Sigmoid colon (tissue), 7 donors: ENCODE measurements around the gene EHBP1. TPM values are rescaled to one million over a fixed set of nuclear protein-coding genes. Genes with fewer than 3 reads are reported as not detected.

ENCODE experiments used
- DNase-seq: peaks from one replicate; pipeline ENCODE4 v3.0.0-alpha.2; 2019
- H3K27ac ChIP-seq, 4 donors: fragments of 200-600 bp; sonication (generic); one replicate each; pipeline ENCODE4 v1.5.1; 2016 to 2019; ENCODE audit warnings: mild to moderate bottlenecking in 1 of 4
- H3K27me3 ChIP-seq, 3 donors: fragments of 200-600 bp; sonication (generic); one replicate each; pipeline ENCODE4 v1.5.1; 2019; ENCODE audit warnings: mild to moderate bottlenecking in 1 of 3
- H3K36me3 ChIP-seq, 4 donors: fragments of 200-600 bp; sonication (generic); one replicate each; pipeline ENCODE4 v1.5.1; 2016 to 2019
- H3K4me1 ChIP-seq, 4 donors: fragments of 200-600 bp; sonication (generic); one replicate each; pipeline ENCODE4 v1.5.1; 2017 to 2019
- H3K4me3 ChIP-seq, 4 donors: fragments of 200-600 bp; sonication (generic); one replicate each; pipeline ENCODE4 v1.5.1; 2017 to 2019; ENCODE audit warnings: mild to moderate bottlenecking in 2 of 4, moderate library complexity in 1 of 4
- H3K9me3 ChIP-seq, 4 donors: fragments of 200-600 bp in 3 of 4; sonication (generic) in 3 of 4; one replicate each; pipeline versions ENCODE4 v1.5.1 to v1.6.1; 2013 to 2019
- CTCF ChIP-seq, 4 experiments: fragments of 450-650 bp in 3 of 4; fragments of 200-600 bp in 1 of 4; IDR thresholded peaks; one replicate each; pipeline ENCODE4 v1.5.1; 2016 to 2019; ENCODE audit warnings: antibody characterized with exemption in 4 of 4, mild to moderate bottlenecking in 3 of 4, moderate library complexity in 2 of 4
- EP300 ChIP-seq, 4 donors: sonication (generic); formaldehyde crosslinking; IDR thresholded peaks; one replicate each; pipeline ENCODE4 v1.6.1; 2017; ENCODE audit warnings: antibody characterized with exemption in 4 of 4
- POLR2A ChIP-seq, 2 donors: fragments of 450-650 bp; IDR thresholded peaks; one replicate each; pipeline ENCODE4 v1.6.1; 2016; ENCODE audit warnings: antibody characterized with exemption in 2 of 2, mild to moderate bottlenecking in 2 of 2, moderate library complexity in 2 of 2
- POLR2AphosphoS5 ChIP-seq, 4 donors: sonication (generic); formaldehyde crosslinking; IDR thresholded peaks; one replicate each; pipeline ENCODE4 v1.6.1; 2017; ENCODE audit warnings: antibody characterized with exemption in 4 of 4
- WGBS, 2 donors: extraction: QIAGEN DNeasy Blood & Tissue Kit; methylation state at CpG; one replicate each; pipeline ENCODE4 v1.1.7; 2013; 5-methylcytosine and 5-hydroxymethylcytosine counted together
- intact Hi-C: fragments of 100-400 bp; cut with DNase I; formaldehyde crosslinking; loops from one replicate; pipeline ENCODE4 v1.15.1; 2023
- polyA plus RNA-seq, 3 donors: library from polyadenylated mRNA; stranded (reverse); fragments of 200-250 nt; gene quantifications; one replicate each; pipeline ENCODE4 v1.2.3, GENCODE V29; 2013
- total RNA-seq, 4 donors: library from RNA; depleted of rRNA; stranded (reverse); fragments of >200 nt; gene quantifications; one replicate each; pipeline ENCODE4 v1.1.0, GENCODE V29; 2016
- donor health status: healthy with polysubstance abuse.
- donor health status: Bipolar disorder and iron deficiency.
- donor health status: healthy.

Gene EHBP1
- total and polyA plus RNA-seq, 7 donors = 12.7 to 161 (median 121) TPM

- peaks cover 0 to 24% (median 0%) of the 10 kb centered on the region in 4 donors for H3K36me3 ChIP-seq
- no peak for TF ChIP-seq CTCF (IDR thresholded peaks at IDR 0.05)
- no peak for TF ChIP-seq POLR2AphosphoS5 (IDR thresholded peaks at IDR 0.05)
- no peak for TF ChIP-seq EP300 (IDR thresholded peaks at IDR 0.05)
- TF ChIP-seq POLR2A (IDR thresholded peaks at IDR 0.05) = no peak
- WGBS, 2 donors = 93 to 94% methylated on average over 5 of the region's 5 CpGs
- H3K27me3 ChIP-seq = no peaks in the 10 kb centered on the region
- no peak overlapping the region for H3K4me3 ChIP-seq
- intact Hi-C loops = no loop called here
- H3K9me3 ChIP-seq = no peaks in the 10 kb centered on the region
- no peak overlapping the region for H3K27ac ChIP-seq
- DNase-seq = no peak
- H3K4me1 ChIP-seq = peaks cover 0 to 19% (median 14%) of the 10 kb centered on the region in 4 donors
Observed at GRCh38 chr2:62939735-62940491, 234.4 kb downstream of the EHBP1 start.

- DNase-seq = no peak
- H3K4me3 ChIP-seq = no peak overlapping the region
- 94 to 95% methylated on average over 2 of the region's 2 CpGs for WGBS, 2 donors
- no peak overlapping the region for H3K27ac ChIP-seq
- no peaks in the 10 kb centered on the region for H3K9me3 ChIP-seq
- H3K36me3 ChIP-seq = peaks cover 0 to 25% (median 0%) of the 10 kb centered on the region in 4 donors
- intact Hi-C loops = no loop called here
- TF ChIP-seq POLR2A (IDR thresholded peaks at IDR 0.05) (no peak), EP300 (IDR thresholded peaks at IDR 0.05) (no peak), POLR2AphosphoS5 (IDR thresholded peaks at IDR 0.05) (no peak), CTCF (IDR thresholded peaks at IDR 0.05) (no peak)
- peaks cover 0 to 19% (median 14%) of the 10 kb centered on the region in 4 donors for H3K4me1 ChIP-seq
- H3K27me3 ChIP-seq = no peaks in the 10 kb centered on the region
Observed at GRCh38 chr2:62940697-62941096, 235.2 kb downstream of the EHBP1 start.

GRCh38 chr2:62941413-62941812 is 235.9 kb downstream of the EHBP1 start:
- intact Hi-C loops = no loop called here

GRCh38 chr2:62944362-62944761 is 238.8 kb downstream of the EHBP1 start:
- Histone ChIP-seq H3K27me3 (no peaks in the 10 kb centered on the region), H3K4me3 (no peak overlapping the region), H3K4me1 (peaks cover 0 to 7% (median 2%) of the 10 kb centered on the region in 4 donors), H3K9me3 (no peaks in the 10 kb centered on the region), H3K36me3 (peaks cover 0 to 50% (median 2%) of the 10 kb centered on the region in 4 donors), H3K27ac (no peak overlapping the region)
- TF ChIP-seq CTCF (IDR thresholded peaks at IDR 0.05) = no peak
- no peak for TF ChIP-seq EP300 (IDR thresholded peaks at IDR 0.05)
- no peak for TF ChIP-seq POLR2AphosphoS5 (IDR thresholded peaks at IDR 0.05)
- no peak for TF ChIP-seq POLR2A (IDR thresholded peaks at IDR 0.05)
- no peak for DNase-seq
- intact Hi-C loops = no loop called here
- 99% methylated on average over 2 of the region's 2 CpGs for WGBS, 2 donors

More at GRCh38 chr2:62941413-62941812, 235.9 kb downstream of the EHBP1 start:
- Histone ChIP-seq H3K36me3 (peaks cover 0 to 25% (median 0%) of the 10 kb centered on the region in 4 donors), H3K4me3 (no peak overlapping the region), H3K9me3 (no peaks in the 10 kb centered on the region), H3K4me1 (peaks cover 0 to 19% (median 14%) of the 10 kb centered on the region in 4 donors), H3K27ac (no peak overlapping the region), H3K27me3 (no peaks in the 10 kb centered on the region)
- TF ChIP-seq EP300 (IDR thresholded peaks at IDR 0.05) (no peak), CTCF (IDR thresholded peaks at IDR 0.05) (no peak), POLR2A (IDR thresholded peaks at IDR 0.05) (no peak), POLR2AphosphoS5 (IDR thresholded peaks at IDR 0.05) (no peak)
- WGBS, 2 donors = 87 to 92% methylated on average over 2 of the region's 2 CpGs
- no peak for DNase-seq
